HG03575 (cell line): ENCODE data around the gene PPP3CA.
"Not testable (repeated sequence)": the region's sequence is repeated elsewhere in the genome, so short reads cannot be mapped to it uniquely, and the experiment has no call there.

Experiments used
- ATAC-seq: cut with Tn5 transposase; IDR thresholded peaks from one replicate; pipeline ENCODE4 v1.9.1; 2021; ENCODE audit not compliant: unreplicated experiment, insufficient number of reproducible peaks, low FRiP score; ENCODE audit errors: extremely low read depth

The PPP3CA gene

GRCh38 chr4:101264993-101265815 lies 82.1 kb downstream of the PPP3CA start:
- ATAC-seq, result no peak

GRCh38 chr4:101264512-101264911 lies 82.8 kb downstream of the PPP3CA start:
- ATAC-seq, result no peak

- no peak for ATAC-seq
Observed at GRCh38 chr4:101262683-101263082, 84.6 kb downstream of the PPP3CA start.

- peak; percentile 96 for ATAC-seq
Observed at GRCh38 chr4:101259876-101260275, 87.5 kb downstream of the PPP3CA start.

GRCh38 chr4:101258883-101259282 lies 88.4 kb downstream of the PPP3CA start:
- no peak for ATAC-seq

GRCh38 chr4:101256222-101256621 lies 91.1 kb downstream of the PPP3CA start:
- ATAC-seq, result no peak

GRCh38 chr4:101254776-101255175 lies 92.5 kb downstream of the PPP3CA start:
- no peak for ATAC-seq

GRCh38 chr4:101253121-101253520 lies 94.2 kb downstream of the PPP3CA start:
- ATAC-seq, result no peak

GRCh38 chr4:101252721-101253120 lies 94.6 kb downstream of the PPP3CA start:
- peak; percentile 66 for ATAC-seq

GRCh38 chr4:101251261-101251660 lies 96.1 kb downstream of the PPP3CA start:
- ATAC-seq, result no peak

- no peak for ATAC-seq
Observed at GRCh38 chr4:101244349-101244748, 103.0 kb downstream of the PPP3CA start.

GRCh38 chr4:101242441-101242840 lies 104.9 kb downstream of the PPP3CA start:
- ATAC-seq, result no peak

- ATAC-seq, result no peak
Observed at GRCh38 chr4:101240099-101240498, 107.2 kb downstream of the PPP3CA start.

- ATAC-seq, result no peak
Observed at GRCh38 chr4:101239665-101240064, 107.7 kb downstream of the PPP3CA start.

- ATAC-seq, result no peak
Observed at GRCh38 chr4:101238706-101239105, 108.6 kb downstream of the PPP3CA start.

GRCh38 chr4:101237773-101238172 lies 109.6 kb downstream of the PPP3CA start:
- ATAC-seq, result no peak

GRCh38 chr4:101236097-101236496 lies 111.2 kb downstream of the PPP3CA start:
- no peak for ATAC-seq

GRCh38 chr4:101234141-101234540 lies 113.2 kb downstream of the PPP3CA start:
- not testable (repeated sequence) for ATAC-seq

- peak; percentile 61 for ATAC-seq
Observed at GRCh38 chr4:101232074-101232776, 115.1 kb downstream of the PPP3CA start.

GRCh38 chr4:101230801-101231426 lies 116.4 kb downstream of the PPP3CA start:
- no peak for ATAC-seq
